ENCODE data around the gene LRRN3. TPM values are rescaled to one million over a fixed set of nuclear protein-coding genes. Genes with fewer than 3 reads are reported as not detected.

The LRRN3 gene
- total and polyA plus RNA-seq, 2 donors, result 2.2 to 39.1 TPM

GRCh38 chr7:111085356-111085755, 5.6 kb upstream of the LRRN3 start:
- H3K4me3 ChIP-seq (ENCODE audit: low read depth, low read length), result no peak overlapping the region
- 97% methylated on average over 3 of the region's 3 CpGs for WGBS

GRCh38 chr7:111086532-111086931, 4.4 kb upstream of the LRRN3 start:
- H3K36me3 ChIP-seq (ENCODE audit: insufficient read depth), result no peaks in the 10 kb centered on the region
- H3K4me1 ChIP-seq (ENCODE audit: insufficient read depth), result no peaks in the 10 kb centered on the region
- WGBS, result 72% methylated on average over 2 of the region's 2 CpGs
- H3K4me3 ChIP-seq (ENCODE audit: low read depth, low read length), result no peak overlapping the region
- H3K27ac ChIP-seq (ENCODE audit: low read depth), result no peak overlapping the region
- no peak for DNase-seq (ENCODE audit: extremely low spot score)

More at GRCh38 chr7:111085356-111085755, 5.6 kb upstream of the LRRN3 start:
- Histone ChIP-seq H3K4me1 (ENCODE audit: insufficient read depth) (no peaks in the 10 kb centered on the region), H3K27ac (ENCODE audit: low read depth) (no peak overlapping the region), H3K36me3 (ENCODE audit: insufficient read depth) (no peaks in the 10 kb centered on the region)
- no peak for DNase-seq (ENCODE audit: extremely low spot score)

GRCh38 chr7:111088328-111088727, 2.6 kb upstream of the LRRN3 start:
- Histone ChIP-seq H3K36me3 (ENCODE audit: insufficient read depth) (no peaks in the 10 kb centered on the region), H3K4me3 (ENCODE audit: low read depth, low read length) (no peak overlapping the region), H3K4me1 (ENCODE audit: insufficient read depth) (no peaks in the 10 kb centered on the region), H3K27ac (ENCODE audit: low read depth) (no peak overlapping the region)
- no peak for DNase-seq (ENCODE audit: extremely low spot score)
- WGBS, result 92% methylated on average over 1 of the region's 1 CpG

- Histone ChIP-seq H3K27ac (ENCODE audit: low read depth) (no peak overlapping the region), H3K4me3 (ENCODE audit: low read depth, low read length) (no peak overlapping the region), H3K36me3 (ENCODE audit: insufficient read depth) (no peaks in the 10 kb centered on the region), H3K4me1 (ENCODE audit: insufficient read depth) (no peaks in the 10 kb centered on the region)
- WGBS, result 59% methylated on average over 1 of the region's 1 CpG
- no peak for DNase-seq (ENCODE audit: extremely low spot score)
Measured at GRCh38 chr7:111089822-111090426, 1.0 kb upstream of the LRRN3 start.

- no peak overlapping the region for H3K27ac ChIP-seq (ENCODE audit: low read depth)
- no peaks in the 10 kb centered on the region for H3K36me3 ChIP-seq (ENCODE audit: insufficient read depth)
- DNase-seq (ENCODE audit: extremely low spot score), result no peak
- WGBS, result 18% methylated on average over 3 of the region's 3 CpGs
- no peaks in the 10 kb centered on the region for H3K4me1 ChIP-seq (ENCODE audit: insufficient read depth)
- H3K4me3 ChIP-seq (ENCODE audit: low read depth, low read length), result no peak overlapping the region
Measured at GRCh38 chr7:111091593-111092358, 849 bp downstream of the LRRN3 start.

- no peaks in the 10 kb centered on the region for H3K36me3 ChIP-seq (ENCODE audit: insufficient read depth)
- DNase-seq (ENCODE audit: extremely low spot score), result no peak
- no peaks in the 10 kb centered on the region for H3K4me1 ChIP-seq (ENCODE audit: insufficient read depth)
- 25% methylated on average over 2 of the region's 2 CpGs for WGBS
- H3K4me3 ChIP-seq (ENCODE audit: low read depth, low read length), result no peak overlapping the region
- no peak overlapping the region for H3K27ac ChIP-seq (ENCODE audit: low read depth)
Measured at GRCh38 chr7:111092406-111093236, 1.7 kb downstream of the LRRN3 start.

GRCh38 chr7:111093496-111093895, 2.6 kb downstream of the LRRN3 start:
- no peak overlapping the region for H3K4me3 ChIP-seq (ENCODE audit: low read depth, low read length)
- H3K4me1 ChIP-seq (ENCODE audit: insufficient read depth), result no peaks in the 10 kb centered on the region
- WGBS, result 84% methylated on average over 4 of the region's 4 CpGs

GRCh38 chr7:111094419-111094818, 3.5 kb downstream of the LRRN3 start:
- Histone ChIP-seq H3K4me3 (ENCODE audit: low read depth, low read length) (no peak overlapping the region), H3K4me1 (ENCODE audit: insufficient read depth) (no peaks in the 10 kb centered on the region), H3K36me3 (ENCODE audit: insufficient read depth) (no peaks in the 10 kb centered on the region), H3K27ac (ENCODE audit: low read depth) (no peak overlapping the region)
- no peak for DNase-seq (ENCODE audit: extremely low spot score)
- 39% methylated on average over 1 of the region's 1 CpG for WGBS

More at GRCh38 chr7:111093496-111093895, 2.6 kb downstream of the LRRN3 start:
- no peak for DNase-seq (ENCODE audit: extremely low spot score)
- Histone ChIP-seq H3K36me3 (ENCODE audit: insufficient read depth) (no peaks in the 10 kb centered on the region), H3K27ac (ENCODE audit: low read depth) (no peak overlapping the region)

- Histone ChIP-seq H3K4me3 (ENCODE audit: low read depth, low read length) (no peak overlapping the region), H3K36me3 (ENCODE audit: insufficient read depth) (no peaks in the 10 kb centered on the region), H3K4me1 (ENCODE audit: insufficient read depth) (no peaks in the 10 kb centered on the region), H3K27ac (ENCODE audit: low read depth) (no peak overlapping the region)
- no peak for DNase-seq (ENCODE audit: extremely low spot score)
- whole genome bisulfite sequencing, result 87% methylated on average over 3 of the region's 3 CpGs
Measured at GRCh38 chr7:111096997-111097396, 6.1 kb downstream of the LRRN3 start.

- Histone ChIP-seq H3K36me3 (ENCODE audit: insufficient read depth) (no peaks in the 10 kb centered on the region), H3K27ac (ENCODE audit: low read depth) (no peak overlapping the region), H3K4me3 (ENCODE audit: low read depth, low read length) (no peak overlapping the region), H3K4me1 (ENCODE audit: insufficient read depth) (no peaks in the 10 kb centered on the region)
- DNase-seq (ENCODE audit: extremely low spot score), result no peak
- 41% methylated on average over 10 of the region's 10 CpGs for WGBS
Measured at GRCh38 chr7:111098011-111098925, 7.3 kb downstream of the LRRN3 start.

- Histone ChIP-seq H3K27ac (ENCODE audit: low read depth) (no peak overlapping the region), H3K4me3 (ENCODE audit: low read depth, low read length) (no peak overlapping the region), H3K4me1 (ENCODE audit: insufficient read depth) (no peaks in the 10 kb centered on the region), H3K36me3 (ENCODE audit: insufficient read depth) (no peaks in the 10 kb centered on the region)
- WGBS, result 29% methylated on average over 1 of the region's 1 CpG
- no peak for DNase-seq (ENCODE audit: extremely low spot score)
Measured at GRCh38 chr7:111098926-111099250, 8.0 kb downstream of the LRRN3 start.

- WGBS, result 99% methylated on average over 1 of the region's 1 CpG
Measured at GRCh38 chr7:111101856-111102646, 11.1 kb downstream of the LRRN3 start.

More at GRCh38 chr7:111101856-111102646, 11.1 kb downstream of the LRRN3 start:
- no peak overlapping the region for H3K4me3 ChIP-seq (ENCODE audit: low read depth, low read length)
- H3K27ac ChIP-seq (ENCODE audit: low read depth), result no peak overlapping the region
- DNase-seq (ENCODE audit: extremely low spot score), result no peak
- H3K36me3 ChIP-seq (ENCODE audit: insufficient read depth), result no peaks in the 10 kb centered on the region
- H3K4me1 ChIP-seq (ENCODE audit: insufficient read depth), result no peaks in the 10 kb centered on the region
